GM12878 (cell line): ENCODE measurements around the gene PLXND1.

ENCODE experiments used
- CEBPB ChIP-seq, 2 experiments: fragments of 150-350 bp in 1 of 2; IDR thresholded peaks; 2 replicates each; pipeline ENCODE4 v1.6.1; 2012 to 2014; ENCODE audit warnings: low read depth in 2 of 2, low read length in 2 of 2, borderline replicate concordance in 1 of 2, inconsistent platforms in 1 of 2
- CREM ChIP-seq: IDR thresholded peaks from 2 replicates; pipeline ENCODE4 v1.6.1; 2014; ENCODE audit warnings: antibody characterized with exemption, low read depth
- CTCF ChIP-seq, 3 experiments: IDR thresholded peaks in 2 of 3; conservative IDR thresholded peaks in 1 of 3; 2 replicates each; pipeline ENCODE4 v1.5.1; 2011; ENCODE audit warnings: low read depth in 3 of 3, low read length in 3 of 3, mild to moderate bottlenecking in 3 of 3, control low read depth in 2 of 3, moderate library complexity in 2 of 3, inconsistent platforms in 1 of 3, mixed read lengths in 1 of 3; ENCODE audit not compliant: control insufficient read depth in 2 of 3, insufficient read depth in 1 of 3; ENCODE audit errors: extremely low read depth in 1 of 3
- EGR1 ChIP-seq, 2 experiments: IDR thresholded peaks; 1 replicate in 1 of 2; 2 replicates in 1 of 2; pipeline ENCODE4 v1.6.1; 2011 to 2012; ENCODE audit warnings: low read depth in 2 of 2, low read length in 2 of 2, borderline replicate concordance in 1 of 2, mild to moderate bottlenecking in 1 of 2, moderate library complexity in 1 of 2
- POLR2AphosphoS5 ChIP-seq: IDR thresholded peaks from 2 replicates; pipeline ENCODE4 v1.6.1; 2011; ENCODE audit warnings: mild to moderate bottlenecking, low read length, inconsistent platforms
- POU2F2 ChIP-seq: IDR thresholded peaks from 3 replicates; pipeline ENCODE4 v1.6.1; 2011; ENCODE audit warnings: low read depth, mild to moderate bottlenecking, low read length, borderline replicate concordance
- ZBED1 ChIP-seq: IDR thresholded peaks from 2 replicates; pipeline ENCODE4 v1.6.1; 2016; ENCODE audit warnings: borderline replicate concordance

DNA sequence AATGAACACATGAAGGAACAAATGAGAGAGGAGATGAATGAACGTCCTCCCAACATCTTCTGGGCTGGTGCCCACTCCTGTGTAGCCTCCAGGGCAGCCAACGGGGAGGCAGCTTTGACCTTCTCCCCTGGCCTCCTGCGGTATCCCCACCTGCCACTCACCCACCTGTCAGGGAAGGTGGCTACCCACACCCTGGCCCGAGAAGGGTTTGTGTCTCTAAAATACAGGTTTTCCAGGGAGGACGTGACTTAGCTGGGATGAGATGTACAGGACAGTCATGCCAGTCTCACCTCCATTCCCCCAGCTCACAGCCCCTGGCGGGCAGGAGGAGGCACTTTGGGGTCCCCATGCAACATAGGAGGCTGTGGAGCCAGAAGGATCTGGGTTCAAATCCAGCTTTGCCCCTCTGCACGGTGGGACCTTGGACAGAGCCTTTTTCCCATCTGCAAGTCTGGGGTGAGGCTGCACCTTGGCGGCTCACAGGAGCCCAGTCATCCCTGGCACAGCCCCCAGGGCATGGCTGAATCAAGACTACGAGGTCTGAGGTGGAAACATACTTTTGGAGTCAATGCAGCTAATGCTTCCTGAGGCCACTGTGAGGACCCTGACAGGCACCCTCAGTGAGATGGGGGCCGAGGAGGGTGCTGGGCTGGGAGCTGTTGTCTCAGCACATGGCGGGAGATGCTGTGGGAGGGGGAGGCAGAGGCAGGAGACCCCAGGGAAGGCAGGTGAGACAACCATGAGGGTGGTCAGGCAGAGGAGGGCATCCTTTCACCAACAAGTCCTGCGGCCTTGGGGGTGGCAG lies 11.1 kb upstream of the PLXND1 start:
- no peak for TF ChIP-seq CEBPB (IDR thresholded peaks at IDR 0.05; ENCODE audit: borderline replicate concordance in 1 of 2, low read depth in 2 of 2, low read length in 2 of 2)
- TF ChIP-seq CTCF (IDR thresholded peaks at IDR 0.05 in 2 of 3, conservative IDR thresholded peaks at IDR 0.05 in 1 of 3; ENCODE audit: control insufficient read depth in 2 of 3, extremely low read depth in 1 of 3, insufficient read depth in 1 of 3, low read depth in 3 of 3, low read length in 3 of 3): no peak
- no peak for TF ChIP-seq POLR2AphosphoS5
- no peak for TF ChIP-seq POU2F2
- TF ChIP-seq ZBED1: no peak
- TF ChIP-seq EGR1 (IDR thresholded peaks at IDR 0.05; ENCODE audit: borderline replicate concordance in 1 of 2, low read depth in 2 of 2, low read length in 2 of 2): no peak
- no peak for TF ChIP-seq CREM
